H1 (cell line): ENCODE results near the gene GTPBP6. TPM values are rescaled to one million over a fixed set of nuclear protein-coding genes. Genes with fewer than 3 reads are reported as not detected.

ENCODE experiments used
- CTCF ChIA-PET: fragments of 300-600 bp; sonication (Branson Sonifier 250); formaldehyde crosslinking; loops from one replicate; lab custom pipeline; 2021; ENCODE audit not compliant: partially characterized antibody; lab: Charles Lee
- POLR2A ChIA-PET: fragments of 300-600 bp; sonication (Branson Sonifier 250); formaldehyde crosslinking; loops from one replicate; lab custom pipeline; 2021; ENCODE audit warnings: inconsistent platforms; ENCODE audit not compliant: partially characterized antibody; lab: Charles Lee
- DNase-seq, 2 experiments: peaks; one replicate each; pipeline versions ENCODE4 v3.0.0 to v3.0.0-alpha.2; 2010 to 2022; ENCODE audit warnings: low spot score in 2 of 2, low read depth in 1 of 2, mixed read lengths in 1 of 2
- FAIRE-seq: peaks from 2 replicates; lab custom pipeline; 2011; peaks lifted over from hg19 to GRCh38; lab: Jason Lieb, UNC
- H2AFZ ChIP-seq: 2 replicates; pipeline ENCODE4 v1.8.1; 2012; ENCODE audit warnings: low read length, inconsistent platforms
- H2AK5ac ChIP-seq: 2 replicates; pipeline ENCODE4 v1.6.1; 2013; ENCODE audit warnings: low read depth, low read length
- H2BK120ac ChIP-seq: replicated peaks from 2 replicates; pipeline ENCODE3; 2013; ENCODE audit warnings: low read depth, low read length, inconsistent platforms
- H2BK12ac ChIP-seq: 2 replicates; pipeline ENCODE4 v1.6.1; 2013; ENCODE audit warnings: low read depth, low read length
- H2BK15ac ChIP-seq: 2 replicates; pipeline ENCODE4 v1.6.1; 2013; ENCODE audit warnings: low read length
- H2BK20ac ChIP-seq: 2 replicates; pipeline ENCODE4 v1.6.1; 2013; ENCODE audit warnings: low read length
- H2BK5ac ChIP-seq: 2 replicates; pipeline ENCODE4 v1.6.1; 2013; ENCODE audit warnings: low read depth, low read length
- H3K14ac ChIP-seq: 2 replicates; pipeline ENCODE4 v1.6.1; 2013; ENCODE audit warnings: inconsistent platforms; ENCODE audit not compliant: insufficient read length
- H3K18ac ChIP-seq: 2 replicates; pipeline ENCODE4 v1.6.1; 2013; ENCODE audit warnings: low read length; ENCODE audit errors: extremely low read depth
- H3K23ac ChIP-seq: 2 replicates; pipeline ENCODE4 v1.6.1; 2013; ENCODE audit warnings: inconsistent platforms; ENCODE audit not compliant: insufficient read length
- H3K23me2 ChIP-seq: 2 replicates; pipeline ENCODE4 v1.6.1; 2013; ENCODE audit warnings: low read depth, low read length
- H3K27ac ChIP-seq: 2 replicates; pipeline ENCODE4 v1.6.1; 2011; ENCODE audit warnings: low read depth, low read length, inconsistent platforms
- H3K27me3 ChIP-seq, 4 experiments: replicated peaks in 1 of 4; 1 replicate in 1 of 4; 2 replicates in 3 of 4; pipeline versions ENCODE4 v1.6.1 to v1.8.1; 2011 to 2013; ENCODE audit warnings: low read length in 3 of 4, mild to moderate bottlenecking in 3 of 4, inconsistent platforms in 2 of 4, mixed read lengths in 2 of 4, moderate library complexity in 1 of 4; ENCODE audit not compliant: control insufficient read depth in 3 of 4, insufficient read depth in 3 of 4; ENCODE audit errors: extremely low read depth in 1 of 4
- H3K36me3 ChIP-seq, 4 experiments: 2 replicates each; pipeline versions ENCODE4 v1.6.1 to v1.8.1; 2011 to 2013; ENCODE audit warnings: mild to moderate bottlenecking in 4 of 4, low read length in 3 of 4, moderate library complexity in 2 of 4, control low read depth in 1 of 4, inconsistent platforms in 1 of 4; ENCODE audit not compliant: insufficient read depth in 4 of 4, control insufficient read depth in 2 of 4
- H3K4ac ChIP-seq: replicated peaks from 2 replicates; pipeline ENCODE3; 2013; ENCODE audit warnings: low read length, low read depth, mixed read lengths, inconsistent platforms; ENCODE audit not compliant: insufficient read length
- H3K4me1 ChIP-seq, 4 experiments: replicated peaks in 1 of 4; 1 replicate in 1 of 4; 2 replicates in 3 of 4; pipeline versions ENCODE4 v1.6.1 to v1.8.1; 2011 to 2013; ENCODE audit warnings: low read length in 3 of 4, inconsistent platforms in 2 of 4, mixed read lengths in 1 of 4; ENCODE audit not compliant: insufficient read depth in 4 of 4, control insufficient read depth in 3 of 4
- H3K4me2 ChIP-seq, 2 experiments: 2 replicates each; pipeline versions ENCODE4 v1.6.1 to v1.8.1; 2011 to 2013; ENCODE audit warnings: low read depth in 2 of 2, low read length in 2 of 2, control low read depth in 1 of 2, inconsistent platforms in 1 of 2, mild to moderate bottlenecking in 1 of 2; ENCODE audit not compliant: insufficient read depth in 1 of 2
- H3K4me3 ChIP-seq, 4 experiments: fragments of 200-600, 300-600 bp in 1 of 4; sonication (generic), shearing (Covaris generic), sonication (Bioruptor Twin) in 1 of 4; 2 replicates each; pipeline versions ENCODE4 v1.5.1 to v1.8.1; 2011 to 2016; ENCODE audit warnings: low read length in 4 of 4, low read depth in 3 of 4, control low read depth in 2 of 4, inconsistent platforms in 2 of 4, mild to moderate bottlenecking in 2 of 4, mixed read lengths in 1 of 4, moderate library complexity in 1 of 4; ENCODE audit not compliant: insufficient read depth in 2 of 4; ENCODE audit errors: extremely low read depth in 1 of 4
- H3K56ac ChIP-seq: replicated peaks from 2 replicates; pipeline ENCODE3; 2013; ENCODE audit warnings: low read depth, mild to moderate bottlenecking, mixed read lengths, low read length, inconsistent platforms; ENCODE audit not compliant: insufficient read length
- H3K79me1 ChIP-seq: 2 replicates; pipeline ENCODE4 v1.6.1; 2013; ENCODE audit warnings: low read depth, low read length, control low read depth
- H3K79me2 ChIP-seq, 2 experiments: 2 replicates each; pipeline versions ENCODE4 v1.6.1 to v1.8.1; 2012 to 2013; ENCODE audit warnings: low read length in 2 of 2, mild to moderate bottlenecking in 2 of 2, inconsistent platforms in 1 of 2; ENCODE audit not compliant: insufficient read depth in 2 of 2, control insufficient read depth in 1 of 2
- H3K9ac ChIP-seq, 4 experiments: replicated peaks in 1 of 4; 1 replicate in 1 of 4; 2 replicates in 3 of 4; pipeline versions ENCODE4 v1.6.1 to v1.8.1; 2011 to 2013; ENCODE audit warnings: low read depth in 3 of 4, low read length in 3 of 4, control low read depth in 2 of 4, mild to moderate bottlenecking in 2 of 4, moderate library complexity in 2 of 4, inconsistent platforms in 1 of 4; ENCODE audit errors: extremely low read depth in 1 of 4
- H3K9me3 ChIP-seq, 2 experiments: 2 replicates each; pipeline versions ENCODE4 v1.6.1 to v1.8.1; 2012 to 2013; ENCODE audit warnings: mild to moderate bottlenecking in 2 of 2, moderate library complexity in 2 of 2, control low read depth in 1 of 2, inconsistent platforms in 1 of 2, low read depth in 1 of 2, low read length in 1 of 2, mixed read lengths in 1 of 2; ENCODE audit not compliant: insufficient read depth in 2 of 2
- H4K20me1 ChIP-seq, 2 experiments: replicated peaks in 1 of 2; 2 replicates each; pipeline versions ENCODE3 to v1.8.1; 2011 to 2013; ENCODE audit warnings: inconsistent platforms in 2 of 2, low read length in 2 of 2, mild to moderate bottlenecking in 1 of 2; ENCODE audit not compliant: insufficient read depth in 2 of 2, control insufficient read depth in 1 of 2
- H4K5ac ChIP-seq: 2 replicates; pipeline ENCODE4 v1.6.1; 2013; ENCODE audit warnings: low read length, low read depth, mixed read lengths, inconsistent platforms; ENCODE audit not compliant: insufficient read length
- H4K8ac ChIP-seq: 2 replicates; pipeline ENCODE4 v1.8.0; 2013; ENCODE audit warnings: mild to moderate bottlenecking, moderate library complexity, low read length, inconsistent platforms; ENCODE audit not compliant: insufficient read depth; ENCODE audit errors: extremely low read depth
- H4K91ac ChIP-seq: replicated peaks from 2 replicates; pipeline ENCODE3; 2013; ENCODE audit warnings: low read length, mixed read lengths, inconsistent platforms; ENCODE audit not compliant: insufficient read length
- BRCA1 ChIP-seq: IDR thresholded peaks from 2 replicates; pipeline ENCODE4 v1.6.1; 2012; ENCODE audit warnings: low read depth, low read length, improper control_type of control experiment
- CBX5 ChIP-seq: fragments of 300-800, 300-1000 bp; sonication (generic); IDR thresholded peaks from 2 replicates; pipeline ENCODE4 v1.7.1; 2016; ENCODE audit warnings: antibody characterized with exemption, low read length, low read depth
- CEBPB ChIP-seq: IDR thresholded peaks from 2 replicates; pipeline ENCODE4 v1.6.1; 2012; ENCODE audit warnings: low read depth, low read length
- EGR1 ChIP-seq: IDR thresholded peaks from 2 replicates; pipeline ENCODE4 v1.6.1; 2011; ENCODE audit warnings: low read depth, low read length, borderline replicate concordance
- HDAC2 ChIP-seq, 2 experiments: fragments of 300-600 bp in 1 of 2; sonication (generic) in 1 of 2; IDR thresholded peaks; 2 replicates each; pipeline ENCODE4 v1.6.1; 2011 to 2012; ENCODE audit warnings: low read depth in 2 of 2, low read length in 2 of 2, mild to moderate bottlenecking in 2 of 2, moderate library complexity in 2 of 2, borderline replicate concordance in 1 of 2, inconsistent platforms in 1 of 2
- JUN ChIP-seq: IDR thresholded peaks from 2 replicates; pipeline ENCODE4 v1.6.1; 2011; ENCODE audit warnings: low read depth, mild to moderate bottlenecking, improper control_type of control experiment, low read length
- RAD21 ChIP-seq, 2 experiments: IDR thresholded peaks in 1 of 2; conservative IDR thresholded peaks in 1 of 2; 2 replicates each; pipeline ENCODE4 v1.6.1; 2011; ENCODE audit warnings: low read depth in 2 of 2, low read length in 2 of 2, improper control_type of control experiment in 1 of 2, inconsistent platforms in 1 of 2, mild to moderate bottlenecking in 1 of 2, moderate library complexity in 1 of 2
- RFX5 ChIP-seq: IDR thresholded peaks from 2 replicates; pipeline ENCODE4 v1.6.1; 2011; ENCODE audit warnings: low read depth, low read length, improper control_type of control experiment, borderline replicate concordance
- SIRT6 ChIP-seq: IDR thresholded peaks from one replicate; pipeline ENCODE4 v1.7.1; 2012; ENCODE audit warnings: low read length, inconsistent platforms
- TAF1 ChIP-seq: IDR thresholded peaks from 2 replicates; pipeline ENCODE4 v1.6.1; 2011; ENCODE audit warnings: mild to moderate bottlenecking, low read depth, low read length
- WGBS, 2 experiments: shearing (Covaris generic) in 1 of 2; methylation state at CpG; one replicate each; pipeline versions ENCODE4 v1.1.6 to v1.1.7; 2013 to 2015; ENCODE audit warnings: low lambda C conversion rate in 2 of 2, mixed read lengths in 2 of 2, inconsistent platforms in 1 of 2, low coverage in 1 of 2, missing lambda C conversion rate in 1 of 2; ENCODE audit not compliant: insufficient replicate concordance in 2 of 2, insufficient coverage in 1 of 2, insufficient read length in 1 of 2; ENCODE audit errors: extremely low coverage in 1 of 2, missing lambda C conversion rate in 1 of 2; 5-methylcytosine and 5-hydroxymethylcytosine counted together
- polyA plus RNA-seq, 7 experiments: library from polyadenylated mRNA; depleted of rRNA in 3 of 7; stranded (reverse) in 5 of 7; unstranded in 2 of 7; fragments of >200 nt in 5 of 7; fragments of 200-250 nt in 2 of 7; gene quantifications; 1 replicate in 5 of 7; 2 replicates in 1 of 7; 4 replicates in 1 of 7; pipeline versions ENCODE4 v1.2.1 to v1.2.3, GENCODE V29; 2011 to 2013; ENCODE audit warnings: missing spikeins in 2 of 7, mixed read lengths in 2 of 7
- total RNA-seq: library from RNA; stranded (reverse); fragmentation: NEBNext Ultra II Directional; extraction: Animal tissue kit (Norgen Biotek cat#: 25700); gene quantifications from 2 replicates; pipeline ENCODE4 v1.2.1, GENCODE V29; 2021

GTPBP6 gene
- total and polyA plus RNA-seq, 2 of the 8 experiments (the other 6 are each of a cell fraction or from before 2014, with no cell fraction given) = 33.9 to 57.1 TPM

DNA sequence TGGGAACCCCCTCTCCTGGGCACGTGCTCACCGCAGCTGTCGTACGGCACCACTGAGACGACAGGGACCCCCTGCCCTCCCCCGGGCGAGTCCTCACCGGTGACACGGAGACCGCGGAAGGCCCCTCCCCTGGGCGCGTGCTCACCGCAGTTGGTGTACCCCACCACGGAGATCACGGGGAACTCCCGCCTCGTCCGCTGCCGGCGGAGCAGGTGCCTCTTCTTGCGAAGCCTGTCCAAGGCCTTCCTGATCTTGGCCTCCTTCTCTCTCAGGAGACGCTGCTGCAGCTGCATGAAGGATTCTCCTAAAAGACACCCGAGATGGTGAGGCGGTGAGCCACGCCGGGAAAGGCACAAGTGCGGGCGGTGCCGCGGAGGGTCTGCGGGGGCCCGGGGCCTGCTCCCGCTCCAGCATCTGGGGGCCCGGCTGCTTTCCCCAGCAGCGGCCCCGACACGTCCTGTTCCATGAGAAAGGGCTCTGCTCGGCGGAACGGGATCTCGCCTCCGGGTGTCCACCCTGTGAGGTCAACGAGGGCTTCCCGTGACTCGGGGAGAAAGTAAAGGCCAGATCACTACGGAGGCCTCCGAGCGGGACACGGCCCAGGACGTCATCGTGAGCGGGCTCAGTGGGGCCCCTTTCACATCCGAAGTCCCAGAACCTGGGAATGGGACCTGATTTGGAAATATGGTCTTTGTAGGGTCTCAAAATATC lies 5.8 kb downstream of the GTPBP6 start:
- peaks cover 8% of the 10 kb centered on the region; the same call in 1 of the 2 replicates for H3K23me2 ChIP-seq
- no peak overlapping the region for H2BK12ac ChIP-seq
- H4K5ac ChIP-seq = no peak overlapping the region
- no peak overlapping the region for H3K56ac ChIP-seq
- no peak overlapping the region for H2BK20ac ChIP-seq
- H4K91ac ChIP-seq = no peak overlapping the region
- 97% methylated on average over 47 of the region's 54 CpGs; no CpG with 5 or more reads in 1 of the 2 experiments for WGBS, 2 experiments
- ChIA-PET POLR2A (no interaction called here), CTCF (no interaction called here)
- H2BK5ac ChIP-seq = no peak overlapping the region
- no peak overlapping the region for H3K4me2 ChIP-seq
- H3K27ac ChIP-seq = no peak overlapping the region
- no peak overlapping the region for H3K4ac ChIP-seq
- H4K8ac ChIP-seq = no peak overlapping the region
- H3K23ac ChIP-seq = no peak overlapping the region
- no peak overlapping the region for H3K14ac ChIP-seq
- H3K18ac ChIP-seq = no peak overlapping the region
- H2AK5ac ChIP-seq = no peak overlapping the region
- FAIRE-seq = no peak
- H3K27me3 ChIP-seq = no peaks in the 10 kb centered on the region
- H3K79me1 ChIP-seq = peaks cover 6% of the 10 kb centered on the region; the same call in 1 of the 2 replicates
- H3K4me1 ChIP-seq = peaks cover 0 to 3% (median 0%) of the 10 kb centered on the region in 4 experiments; a peak in 1 of 7 replicates
- no peak for DNase-seq
- no peak overlapping the region for H3K4me3 ChIP-seq
- peaks cover 0 to 7% of the 10 kb centered on the region in 2 experiments; a peak in 1 of 4 replicates for H3K79me2 ChIP-seq
- peaks cover 16 to 54% (median 37%) of the 10 kb centered on the region in 4 experiments; a peak in 7 of 8 replicates for H3K36me3 ChIP-seq
- no peak overlapping the region for H2BK15ac ChIP-seq
- no peaks in the 10 kb centered on the region for H3K9me3 ChIP-seq
- H2BK120ac ChIP-seq = no peak overlapping the region
- H2AFZ ChIP-seq = no peak overlapping the region
- H3K9ac ChIP-seq = no peak overlapping the region
- peaks cover 0 to 18% of the 10 kb centered on the region in 2 experiments for H4K20me1 ChIP-seq
- TF ChIP-seq SIRT6 (no peak), RFX5 (no peak), CEBPB (no peak), RAD21 (IDR thresholded peaks at IDR 0.05 in 1 of 2, conservative IDR thresholded peaks at IDR 0.05 in 1 of 2; ENCODE audit: low read depth in 2 of 2, low read length in 2 of 2) (no peak), BRCA1 (no peak), JUN (no peak), EGR1 (no peak), CBX5 (no peak), HDAC2 (IDR thresholded peaks at IDR 0.05; ENCODE audit: borderline replicate concordance in 1 of 2, low read depth in 2 of 2, low read length in 2 of 2) (no peak), TAF1 (no peak)
